GM23338 (cell line): ENCODE data around the gene BTK. TPM values are rescaled to one million over a fixed set of nuclear protein-coding genes. Genes with fewer than 3 reads are reported as not detected.

Source experiments
- ATAC-seq: fragments of 200-7000 bp; cut with Tn5 transposase; 3 replicates; pipeline ENCODE4 v1.9.1; 2020
- DNase-seq: peaks from one replicate; pipeline ENCODE4 v3.0.0-alpha.2; 2015; ENCODE audit warnings: low spot score
- H2AFZ ChIP-seq: fragments of 200-600 bp; sonication (generic); 2 replicates; pipeline ENCODE4 v1.8.0; 2016; ENCODE audit warnings: antibody characterized with exemption, mild to moderate bottlenecking, moderate library complexity
- H3F3A ChIP-seq: fragments of 200-600 bp; sonication (generic); replicated peaks from 2 replicates; pipeline ENCODE4 v1.8.0; 2017; ENCODE audit warnings: antibody characterized with exemption, mixed run types, low read depth
- H3K27ac ChIP-seq: fragments of 200-600 bp; sonication (generic); 2 replicates; pipeline ENCODE4 v1.6.1; 2016; ENCODE audit warnings: low read depth
- H3K27me3 ChIP-seq: fragments of 200-600 bp; sonication (generic); 2 replicates; pipeline ENCODE4 v1.8.0; 2016; ENCODE audit warnings: mild to moderate bottlenecking, mixed run types, moderate library complexity; ENCODE audit not compliant: insufficient read depth
- H3K36me3 ChIP-seq: fragments of 200-600 bp; sonication (generic); 2 replicates; pipeline ENCODE4 v1.8.0; 2016; ENCODE audit warnings: mild to moderate bottlenecking; ENCODE audit not compliant: insufficient read depth
- H3K4me1 ChIP-seq: fragments of 200-600 bp; sonication (generic); 2 replicates; pipeline ENCODE4 v1.8.0; 2016; ENCODE audit warnings: mild to moderate bottlenecking, moderate library complexity; ENCODE audit not compliant: insufficient read depth
- H3K4me2 ChIP-seq: fragments of 200-600 bp; sonication (generic); 2 replicates; pipeline ENCODE4 v1.7.1; 2017; ENCODE audit warnings: mixed run types
- H3K4me3 ChIP-seq: fragments of 200-600 bp; sonication (generic); 2 replicates; pipeline ENCODE4 v1.6.1; 2016; ENCODE audit warnings: mixed run types
- H3K79me2 ChIP-seq: fragments of 200-600 bp; sonication (generic); replicated peaks from 2 replicates; pipeline ENCODE4 v1.8.0; 2017; ENCODE audit warnings: mild to moderate bottlenecking; ENCODE audit not compliant: insufficient read depth
- H3K9me2 ChIP-seq: fragments of 200-600 bp; sonication (generic); 2 replicates; pipeline ENCODE4 v1.8.0; 2017; ENCODE audit not compliant: insufficient read depth
- H4K20me1 ChIP-seq: fragments of 200-600 bp; sonication (generic); replicated peaks from 2 replicates; pipeline ENCODE4 v1.8.0; 2017; ENCODE audit warnings: mild to moderate bottlenecking; ENCODE audit not compliant: insufficient read depth
- H3K27ac Mint-ChIP-seq: 2 replicates; pipeline ENCODE4 v1.8.0; 2020; ENCODE audit warnings: inconsistent platforms, mild to moderate bottlenecking, moderate library complexity, mixed read lengths
- H3K27me3 Mint-ChIP-seq: 3 replicates; pipeline ENCODE4 v1.8.0; 2022; ENCODE audit warnings: low read depth, mild to moderate bottlenecking, moderate library complexity, mixed read lengths, inconsistent platforms; ENCODE audit not compliant: insufficient read depth, poor library complexity
- H3K36me3 Mint-ChIP-seq: 3 replicates; pipeline ENCODE4 v1.8.0; 2021; ENCODE audit warnings: low read depth, mild to moderate bottlenecking, inconsistent platforms, moderate library complexity, mixed read lengths
- H3K4me1 Mint-ChIP-seq: 3 replicates; pipeline ENCODE4 v1.8.0; 2020; ENCODE audit warnings: mild to moderate bottlenecking, inconsistent platforms, mixed read lengths
- H3K4me3 Mint-ChIP-seq: 3 replicates; pipeline ENCODE4 v1.8.0; 2021; ENCODE audit warnings: moderate library complexity, mild to moderate bottlenecking, inconsistent platforms, mixed read lengths
- H3K9me3 Mint-ChIP-seq: 3 replicates; pipeline ENCODE4 v1.8.0; 2020; ENCODE audit warnings: moderate library complexity, mild to moderate bottlenecking, inconsistent platforms, mixed read lengths
- CREB1 ChIP-seq: fragments of 250-450 bp; sonication (Bioruptor Pico); IDR thresholded peaks from 2 replicates; pipeline ENCODE4 v1.5.0; 2020; ENCODE audit warnings: low read depth, mild to moderate bottlenecking, moderate library complexity
- EZH2 ChIP-seq: fragments of 200-600 bp; sonication (generic); IDR thresholded peaks from one replicate; pipeline ENCODE4 v1.8.0; 2017; ENCODE audit warnings: antibody characterized with exemption, mild to moderate bottlenecking, low read depth; ENCODE audit not compliant: unreplicated experiment
- EZH2phosphoT487 ChIP-seq: fragments of 200-600 bp; sonication (generic); IDR thresholded peaks from one replicate; pipeline ENCODE4 v1.8.1; 2018; ENCODE audit warnings: antibody characterized with exemption; ENCODE audit not compliant: unreplicated experiment
- JUNB ChIP-seq: IDR thresholded peaks from one replicate; pipeline ENCODE4 v1.6.1; 2016; ENCODE audit warnings: antibody characterized with exemption; ENCODE audit not compliant: unreplicated experiment
- NANOG ChIP-seq: IDR thresholded peaks from 2 replicates; pipeline ENCODE4 v1.6.1; 2016; ENCODE audit warnings: antibody characterized with exemption, borderline replicate concordance
- POLR2AphosphoS5 ChIP-seq: IDR thresholded peaks from 2 replicates; pipeline ENCODE4 v1.6.1; 2016; ENCODE audit warnings: antibody characterized with exemption, low read depth
- REST ChIP-seq: IDR thresholded peaks from one replicate; pipeline ENCODE4 v1.6.1; 2018; ENCODE audit warnings: antibody characterized with exemption; ENCODE audit not compliant: unreplicated experiment
- STAT1 ChIP-seq: IDR thresholded peaks from one replicate; pipeline ENCODE4 v1.6.1; 2016; ENCODE audit warnings: antibody characterized with exemption; ENCODE audit not compliant: unreplicated experiment
- ZNF114 ChIP-seq: fragments of 250-450 bp; sonication (Bioruptor Pico); IDR thresholded peaks from 2 replicates; pipeline ENCODE4 v1.5.0; 2020; ENCODE audit warnings: mild to moderate bottlenecking, moderate library complexity
- ZNF331 ChIP-seq: fragments of 250-450 bp; sonication (Bioruptor Pico); IDR thresholded peaks from 2 replicates; pipeline ENCODE4 v1.5.0; 2020; ENCODE audit warnings: low read depth, mild to moderate bottlenecking, moderate library complexity
- ZNF462 ChIP-seq: fragments of 250-450 bp; sonication (Bioruptor Pico); IDR thresholded peaks from 2 replicates; pipeline ENCODE4 v1.5.0; 2020; ENCODE audit warnings: mild to moderate bottlenecking, moderate library complexity
- polyA plus RNA-seq: library from polyadenylated mRNA; unstranded; fragments of >200 nt; fragmentation: Nextera tagmentation; extraction: Ambion mirVana; gene quantifications from 2 replicates; pipeline ENCODE4 v1.2.1, GENCODE V29; 2016
- total RNA-seq: library from RNA; depleted of rRNA; stranded (reverse); fragments of >200 nt; shearing (Covaris generic); gene quantifications from 2 replicates; pipeline ENCODE4 v1.2.3, GENCODE V29; 2014
- TF ChIP-seq, protein P1 (sequence below): IDR thresholded peaks from 2 replicates; pipeline ENCODE4 v1.6.1; 2016; ENCODE audit warnings: antibody characterized with exemption
- TF ChIP-seq, protein P2 (sequence below), 2 experiments: fragments of 200-600 bp in 1 of 2; sonication (generic) in 1 of 2; conservative IDR thresholded peaks; 2 replicates each; pipeline versions ENCODE4 v1.5.1 to v1.6.1; 2016 to 2017; ENCODE audit warnings: antibody characterized with exemption in 2 of 2, low read depth in 2 of 2, mild to moderate bottlenecking in 2 of 2, moderate library complexity in 1 of 2

Gene BTK
- total and polyA plus RNA-seq, 2 experiments from 2014 or later, result 0.19 to 0.31 TPM

GRCh38 chrX:101337776-101338271, 48.2 kb downstream of the BTK start:
- Histone ChIP-seq H3K4me3 (no peak overlapping the region), H2AFZ (no peak overlapping the region), H4K20me1 (no peaks in the 10 kb centered on the region), H3K4me1 (no peaks in the 10 kb centered on the region), H3K79me2 (no peaks in the 10 kb centered on the region), H3K4me2 (no peak overlapping the region), H3K27me3 (no peaks in the 10 kb centered on the region), H3K27ac (no peak overlapping the region), H3F3A (no peaks in the 10 kb centered on the region), H3K9me2 (no peaks in the 10 kb centered on the region), H3K36me3 (no peaks in the 10 kb centered on the region)
- Mint-ChIP-seq H3K27me3 (peaks cover 2% of the 10 kb centered on the region), H3K27ac (no peak overlapping the region), H3K36me3 (no peaks in the 10 kb centered on the region), H3K4me1 (no peaks in the 10 kb centered on the region), H3K9me3 (peaks cover 4% of the 10 kb centered on the region; the same call in 1 of the 3 replicates), H3K4me3 (no peak overlapping the region)
- no peak for TF ChIP-seq JUNB
- no peak for TF ChIP-seq POLR2AphosphoS5
- no peak for TF ChIP-seq CREB1 (CRISPR knock-in tag)
- no peak for TF ChIP-seq REST
- no peak for TF ChIP-seq EZH2phosphoT487
- TF ChIP-seq ZNF331 (CRISPR knock-in tag), result no peak
- TF ChIP-seq, protein P1, sequence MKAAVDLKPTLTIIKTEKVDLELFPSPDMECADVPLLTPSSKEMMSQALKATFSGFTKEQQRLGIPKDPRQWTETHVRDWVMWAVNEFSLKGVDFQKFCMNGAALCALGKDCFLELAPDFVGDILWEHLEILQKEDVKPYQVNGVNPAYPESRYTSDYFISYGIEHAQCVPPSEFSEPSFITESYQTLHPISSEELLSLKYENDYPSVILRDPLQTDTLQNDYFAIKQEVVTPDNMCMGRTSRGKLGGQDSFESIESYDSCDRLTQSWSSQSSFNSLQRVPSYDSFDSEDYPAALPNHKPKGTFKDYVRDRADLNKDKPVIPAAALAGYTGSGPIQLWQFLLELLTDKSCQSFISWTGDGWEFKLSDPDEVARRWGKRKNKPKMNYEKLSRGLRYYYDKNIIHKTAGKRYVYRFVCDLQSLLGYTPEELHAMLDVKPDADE, result no peak
- no peak for TF ChIP-seq NANOG
- TF ChIP-seq, protein P2, sequence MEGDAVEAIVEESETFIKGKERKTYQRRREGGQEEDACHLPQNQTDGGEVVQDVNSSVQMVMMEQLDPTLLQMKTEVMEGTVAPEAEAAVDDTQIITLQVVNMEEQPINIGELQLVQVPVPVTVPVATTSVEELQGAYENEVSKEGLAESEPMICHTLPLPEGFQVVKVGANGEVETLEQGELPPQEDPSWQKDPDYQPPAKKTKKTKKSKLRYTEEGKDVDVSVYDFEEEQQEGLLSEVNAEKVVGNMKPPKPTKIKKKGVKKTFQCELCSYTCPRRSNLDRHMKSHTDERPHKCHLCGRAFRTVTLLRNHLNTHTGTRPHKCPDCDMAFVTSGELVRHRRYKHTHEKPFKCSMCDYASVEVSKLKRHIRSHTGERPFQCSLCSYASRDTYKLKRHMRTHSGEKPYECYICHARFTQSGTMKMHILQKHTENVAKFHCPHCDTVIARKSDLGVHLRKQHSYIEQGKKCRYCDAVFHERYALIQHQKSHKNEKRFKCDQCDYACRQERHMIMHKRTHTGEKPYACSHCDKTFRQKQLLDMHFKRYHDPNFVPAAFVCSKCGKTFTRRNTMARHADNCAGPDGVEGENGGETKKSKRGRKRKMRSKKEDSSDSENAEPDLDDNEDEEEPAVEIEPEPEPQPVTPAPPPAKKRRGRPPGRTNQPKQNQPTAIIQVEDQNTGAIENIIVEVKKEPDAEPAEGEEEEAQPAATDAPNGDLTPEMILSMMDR (conservative IDR thresholded peaks at IDR 0.05; ENCODE audit: low read depth in 2 of 2), result no peak
- TF ChIP-seq EZH2, result no peak
- no peak for TF ChIP-seq STAT1
- TF ChIP-seq ZNF114 (CRISPR knock-in tag), result no peak
- TF ChIP-seq ZNF462 (CRISPR knock-in tag), result no peak
- ATAC-seq (no peak), DNase-seq (no peak)
